ENCODE results near the gene SULF2.
"Not testable (repeated sequence)": the region's sequence is repeated elsewhere in the genome, so short reads cannot be mapped to it uniquely, and the experiment has no call there.

SULF2 gene

DNA sequence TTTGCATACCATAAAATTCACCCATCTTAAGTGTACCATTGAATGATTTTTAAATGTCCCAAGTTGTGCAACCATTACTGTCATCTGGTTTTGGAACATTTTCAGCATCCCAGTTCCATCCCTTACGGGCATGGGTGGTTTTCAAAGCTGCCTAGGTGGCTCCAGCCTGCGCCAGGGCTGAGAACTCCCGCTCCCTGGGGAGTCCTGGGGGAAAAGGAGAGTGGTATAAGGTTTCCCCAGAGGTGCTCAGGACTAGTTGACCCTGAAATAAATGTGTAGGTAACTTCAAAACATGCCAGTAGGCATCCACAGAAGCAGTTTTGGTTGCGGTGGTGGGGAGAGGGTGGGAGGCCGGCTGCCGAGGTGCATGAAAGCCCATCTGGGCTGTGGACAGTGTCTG, 9.0 kb upstream of the SULF2 start:
- not testable (repeated sequence) for H3K9ac ChIP-seq (ENCODE audit: low read depth in 1 of 2, low read length in 2 of 2); H3K4me1 ChIP-seq (ENCODE audit: control insufficient read depth in 1 of 2, insufficient read depth in 2 of 2, low read length in 2 of 2); H3K4me3 ChIP-seq (ENCODE audit: low read depth in 1 of 2, low read length in 2 of 2); H3K27ac ChIP-seq (ENCODE audit: low read depth, low read length); H3K36me3 ChIP-seq (ENCODE audit: control insufficient read depth in 1 of 2, insufficient read depth in 2 of 2, low read length in 2 of 2); H3K27me3 ChIP-seq (ENCODE audit: control insufficient read depth in 1 of 2, insufficient read depth in 2 of 2, low read length in 2 of 2); H3K9me3 ChIP-seq (ENCODE audit: control insufficient read depth in 1 of 2, low read length in 2 of 2)

DNA sequence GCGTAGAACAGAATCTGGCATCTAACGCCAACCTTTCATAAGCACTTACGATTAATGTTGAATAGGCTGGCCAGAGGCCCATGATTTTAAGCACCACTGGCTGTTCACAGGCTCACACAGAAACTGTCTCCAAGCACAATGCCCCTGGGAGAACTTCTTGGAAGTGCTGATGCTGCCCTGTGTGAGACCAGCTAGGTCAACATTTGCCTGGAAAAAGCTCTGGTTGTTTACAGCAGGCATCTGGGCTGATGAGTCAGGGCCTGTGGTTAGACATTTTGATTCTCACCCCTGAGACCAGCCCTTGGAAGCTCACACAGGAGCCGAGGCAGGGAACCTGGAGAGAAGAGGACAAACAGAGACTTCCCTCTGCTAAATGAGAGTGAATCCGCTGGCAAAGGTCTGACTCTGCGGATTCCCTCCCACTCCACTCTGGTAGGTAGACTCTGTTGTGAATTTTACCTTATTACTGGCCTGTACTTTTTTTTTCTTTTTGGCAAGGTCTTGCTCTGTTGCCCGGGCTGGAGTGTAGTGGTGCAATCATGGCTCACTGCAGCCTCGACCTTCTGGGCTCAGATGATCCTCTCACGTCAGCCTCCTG, 6.8 kb upstream of the SULF2 start:
- Histone ChIP-seq H3K36me3 (ENCODE audit: control insufficient read depth in 1 of 2, insufficient read depth in 2 of 2, low read length in 2 of 2) (no peaks in the 10 kb centered on the region), H3K9ac (ENCODE audit: low read depth in 1 of 2, low read length in 2 of 2) (no peak overlapping the region), H3K4me3 (ENCODE audit: low read depth in 1 of 2, low read length in 2 of 2) (no peak overlapping the region), H3K4me1 (ENCODE audit: control insufficient read depth in 1 of 2, insufficient read depth in 2 of 2, low read length in 2 of 2) (peaks cover 0 to 3% of the 10 kb centered on the region in 2 donors), H3K27me3 (ENCODE audit: control insufficient read depth in 1 of 2, insufficient read depth in 2 of 2, low read length in 2 of 2) (no peaks in the 10 kb centered on the region), H3K9me3 (ENCODE audit: control insufficient read depth in 1 of 2, low read length in 2 of 2) (no peaks in the 10 kb centered on the region), H3K27ac (ENCODE audit: low read depth, low read length) (no peak overlapping the region)

DNA sequence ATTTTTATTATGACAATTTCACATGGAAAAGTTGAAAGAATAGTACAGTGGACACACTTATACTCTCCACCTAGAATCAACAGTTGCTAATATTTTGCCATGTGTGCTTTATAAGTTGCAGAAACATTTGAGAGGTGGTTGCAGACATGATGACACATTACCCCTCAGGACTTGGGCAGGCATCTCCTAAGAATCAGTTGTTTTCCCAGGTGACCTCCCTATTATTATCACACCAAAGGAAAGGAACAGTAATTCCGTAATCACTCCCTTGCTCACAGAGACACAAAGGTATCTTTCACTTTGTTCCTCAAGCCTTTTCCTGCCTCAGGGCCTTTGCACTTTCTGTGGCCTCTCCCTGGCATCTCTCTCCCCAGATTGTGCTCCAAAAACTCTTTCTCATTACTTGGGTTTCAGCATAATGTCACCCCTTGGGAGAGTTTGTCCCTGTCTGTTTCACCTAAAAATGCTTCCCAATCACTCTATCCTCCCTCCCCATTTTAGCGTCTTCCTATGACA, 5.9 kb upstream of the SULF2 start:
- Histone ChIP-seq H3K27me3 (ENCODE audit: control insufficient read depth in 1 of 2, insufficient read depth in 2 of 2, low read length in 2 of 2) (no peaks in the 10 kb centered on the region), H3K27ac (ENCODE audit: low read depth, low read length) (no peak overlapping the region)

GRCh38 chr20:47790580-47790965, 5.3 kb upstream of the SULF2 start:
- Histone ChIP-seq H3K27me3 (ENCODE audit: control insufficient read depth in 1 of 2, insufficient read depth in 2 of 2, low read length in 2 of 2) (no peaks in the 10 kb centered on the region), H3K36me3 (ENCODE audit: control insufficient read depth in 1 of 2, insufficient read depth in 2 of 2, low read length in 2 of 2) (no peaks in the 10 kb centered on the region), H3K27ac (ENCODE audit: low read depth, low read length) (no peak overlapping the region), H3K4me1 (ENCODE audit: control insufficient read depth in 1 of 2, insufficient read depth in 2 of 2, low read length in 2 of 2) (peaks cover 6 to 14% of the 10 kb centered on the region in 2 donors), H3K9me3 (ENCODE audit: control insufficient read depth in 1 of 2, low read length in 2 of 2) (no peaks in the 10 kb centered on the region), H3K9ac (ENCODE audit: low read depth in 1 of 2, low read length in 2 of 2) (no peak overlapping the region), H3K4me3 (ENCODE audit: low read depth in 1 of 2, low read length in 2 of 2) (no peak overlapping the region)

More for the DNA sequence above, 5.9 kb upstream of the SULF2 start:
- Histone ChIP-seq H3K36me3 (ENCODE audit: control insufficient read depth in 1 of 2, insufficient read depth in 2 of 2, low read length in 2 of 2) (no peaks in the 10 kb centered on the region), H3K9ac (ENCODE audit: low read depth in 1 of 2, low read length in 2 of 2) (no peak overlapping the region), H3K4me1 (ENCODE audit: control insufficient read depth in 1 of 2, insufficient read depth in 2 of 2, low read length in 2 of 2) (peaks cover 6 to 11% of the 10 kb centered on the region in 2 donors), H3K4me3 (ENCODE audit: low read depth in 1 of 2, low read length in 2 of 2) (no peak overlapping the region), H3K9me3 (ENCODE audit: control insufficient read depth in 1 of 2, low read length in 2 of 2) (no peaks in the 10 kb centered on the region)

- Histone ChIP-seq H3K27me3 (ENCODE audit: control insufficient read depth in 1 of 2, insufficient read depth in 2 of 2, low read length in 2 of 2) (no peaks in the 10 kb centered on the region), H3K4me3 (ENCODE audit: low read depth in 1 of 2, low read length in 2 of 2) (no peak overlapping the region), H3K9ac (ENCODE audit: low read depth in 1 of 2, low read length in 2 of 2) (no peak overlapping the region), H3K36me3 (ENCODE audit: control insufficient read depth in 1 of 2, insufficient read depth in 2 of 2, low read length in 2 of 2) (no peaks in the 10 kb centered on the region), H3K9me3 (ENCODE audit: control insufficient read depth in 1 of 2, low read length in 2 of 2) (no peaks in the 10 kb centered on the region), H3K4me1 (ENCODE audit: control insufficient read depth in 1 of 2, insufficient read depth in 2 of 2, low read length in 2 of 2) (peaks cover 6 to 14% of the 10 kb centered on the region in 2 donors), H3K27ac (ENCODE audit: low read depth, low read length) (no peak overlapping the region)
Measured at GRCh38 chr20:47789764-47790579, 4.7 kb upstream of the SULF2 start.

- H3K9ac ChIP-seq (ENCODE audit: low read depth in 1 of 2, low read length in 2 of 2): no peak overlapping the region
- H3K27me3 ChIP-seq (ENCODE audit: control insufficient read depth in 1 of 2, insufficient read depth in 2 of 2, low read length in 2 of 2): peaks cover 0 to 3% of the 10 kb centered on the region in 2 donors
- H3K36me3 ChIP-seq (ENCODE audit: control insufficient read depth in 1 of 2, insufficient read depth in 2 of 2, low read length in 2 of 2): no peaks in the 10 kb centered on the region
- H3K27ac ChIP-seq (ENCODE audit: low read depth, low read length): no peak overlapping the region
- peaks cover 11 to 20% of the 10 kb centered on the region in 2 donors for H3K4me1 ChIP-seq (ENCODE audit: control insufficient read depth in 1 of 2, insufficient read depth in 2 of 2, low read length in 2 of 2)
- H3K4me3 ChIP-seq (ENCODE audit: low read depth in 1 of 2, low read length in 2 of 2): no peak overlapping the region
- H3K9me3 ChIP-seq (ENCODE audit: control insufficient read depth in 1 of 2, low read length in 2 of 2): no peaks in the 10 kb centered on the region
Measured at GRCh38 chr20:47789081-47789763, 3.9 kb upstream of the SULF2 start.

DNA sequence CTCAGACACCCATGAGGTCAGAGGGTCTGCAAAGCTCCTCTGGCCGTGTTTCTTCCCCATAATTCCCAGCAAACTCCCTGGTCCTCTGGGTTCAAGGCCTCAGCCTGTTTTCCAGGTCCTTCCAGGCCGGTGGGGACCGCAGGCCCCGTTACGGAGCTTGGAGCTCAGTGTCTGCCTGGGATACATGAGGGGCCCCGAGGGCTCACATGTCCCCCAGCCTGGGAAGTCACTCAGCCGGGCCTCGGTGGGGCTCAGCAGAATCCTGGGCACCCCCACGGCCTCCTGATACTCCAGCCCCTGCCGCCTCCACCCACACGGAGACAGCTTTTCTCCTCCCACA, 3.4 kb upstream of the SULF2 start:
- Histone ChIP-seq H3K27me3 (ENCODE audit: control insufficient read depth in 1 of 2, insufficient read depth in 2 of 2, low read length in 2 of 2) (peaks cover 0 to 4% of the 10 kb centered on the region in 2 donors), H3K4me1 (ENCODE audit: control insufficient read depth in 1 of 2, insufficient read depth in 2 of 2, low read length in 2 of 2) (peaks cover 16 to 25% of the 10 kb centered on the region in 2 donors), H3K4me3 (ENCODE audit: low read depth in 1 of 2, low read length in 2 of 2) (no peak overlapping the region), H3K27ac (ENCODE audit: low read depth, low read length) (no peak overlapping the region), H3K9me3 (ENCODE audit: control insufficient read depth in 1 of 2, low read length in 2 of 2) (no peaks in the 10 kb centered on the region), H3K36me3 (ENCODE audit: control insufficient read depth in 1 of 2, insufficient read depth in 2 of 2, low read length in 2 of 2) (no peaks in the 10 kb centered on the region), H3K9ac (ENCODE audit: low read depth in 1 of 2, low read length in 2 of 2) (no peak overlapping the region)

DNA sequence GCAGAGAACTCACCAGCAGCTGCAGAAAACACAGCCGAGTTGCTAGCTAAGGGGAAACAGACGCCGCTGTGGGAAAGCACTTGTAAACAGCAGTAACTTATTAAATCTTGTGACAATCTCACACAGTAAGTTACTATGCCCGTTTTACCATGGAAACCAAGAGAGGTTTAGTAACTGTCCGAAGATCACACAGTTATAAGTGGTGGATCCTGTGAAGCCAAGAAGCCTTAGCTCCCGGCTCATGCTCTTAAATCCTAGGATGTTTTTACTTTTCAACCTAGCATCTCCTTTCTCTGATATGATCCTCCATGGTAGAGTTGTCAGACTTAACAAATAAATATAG, 1.5 kb upstream of the SULF2 start:
- Histone ChIP-seq H3K9me3 (ENCODE audit: control insufficient read depth in 1 of 2, low read length in 2 of 2) (no peaks in the 10 kb centered on the region), H3K4me3 (ENCODE audit: low read depth in 1 of 2, low read length in 2 of 2) (peak overlapping the region; percentile 76 to 79), H3K27me3 (ENCODE audit: control insufficient read depth in 1 of 2, insufficient read depth in 2 of 2, low read length in 2 of 2) (peaks cover 0 to 4% of the 10 kb centered on the region in 2 donors), H3K36me3 (ENCODE audit: control insufficient read depth in 1 of 2, insufficient read depth in 2 of 2, low read length in 2 of 2) (no peaks in the 10 kb centered on the region), H3K4me1 (ENCODE audit: control insufficient read depth in 1 of 2, insufficient read depth in 2 of 2, low read length in 2 of 2) (peaks cover 24 to 33% of the 10 kb centered on the region in 2 donors), H3K27ac (ENCODE audit: low read depth, low read length) (no peak overlapping the region), H3K9ac (ENCODE audit: low read depth in 1 of 2, low read length in 2 of 2) (peak overlapping the region; percentile 50 to 69)

- peak overlapping the region; percentile 50 to 69 for H3K9ac ChIP-seq (ENCODE audit: low read depth in 1 of 2, low read length in 2 of 2)
- peak overlapping the region; percentile 65 for H3K27ac ChIP-seq (ENCODE audit: low read depth, low read length)
Measured at GRCh38 chr20:47785854-47786764, 828 bp upstream of the SULF2 start.

More at GRCh38 chr20:47785854-47786764, 828 bp upstream of the SULF2 start:
- peaks cover 0 to 4% of the 10 kb centered on the region in 2 donors for H3K27me3 ChIP-seq (ENCODE audit: control insufficient read depth in 1 of 2, insufficient read depth in 2 of 2, low read length in 2 of 2)
- no peaks in the 10 kb centered on the region for H3K9me3 ChIP-seq (ENCODE audit: control insufficient read depth in 1 of 2, low read length in 2 of 2)
- peak overlapping the region; percentile 76 to 79 for H3K4me3 ChIP-seq (ENCODE audit: low read depth in 1 of 2, low read length in 2 of 2)
- peaks cover 24 to 32% of the 10 kb centered on the region in 2 donors for H3K4me1 ChIP-seq (ENCODE audit: control insufficient read depth in 1 of 2, insufficient read depth in 2 of 2, low read length in 2 of 2)
- H3K36me3 ChIP-seq (ENCODE audit: control insufficient read depth in 1 of 2, insufficient read depth in 2 of 2, low read length in 2 of 2): no peaks in the 10 kb centered on the region
